ENCODE data around the gene ADGRL2. TPM values are rescaled to one million over a fixed set of nuclear protein-coding genes. Genes with fewer than 3 reads are reported as not detected.

ADGRL2 gene
- total RNA-seq, 1 donor from 2014 or later, result not detected

- ChIA-PET POLR2A (no interaction called here), CTCF (no interaction called here)
- H3K36me3 Mint-ChIP-seq (ENCODE audit: low read depth), result no peaks in the 10 kb centered on the region
- no peak overlapping the region for H3K27ac Mint-ChIP-seq
- H3K9me3 Mint-ChIP-seq, result no peaks in the 10 kb centered on the region
- no peak for TF ChIP-seq CTCF (IDR thresholded peaks at IDR 0.05)
- no peaks in the 10 kb centered on the region for H3K4me1 Mint-ChIP-seq
- intact Hi-C loops (cut with micrococcal nuclease), result no loop called here
- ATAC-seq (ENCODE audit: low read depth) (no peak), DNase-seq (no peak)
- no peak overlapping the region for H3K4me3 Mint-ChIP-seq
- no peaks in the 10 kb centered on the region for H3K27me3 Mint-ChIP-seq
Measured at GRCh38 chr1:81936853-81937252, 136.1 kb downstream of the ADGRL2 start.

DNA sequence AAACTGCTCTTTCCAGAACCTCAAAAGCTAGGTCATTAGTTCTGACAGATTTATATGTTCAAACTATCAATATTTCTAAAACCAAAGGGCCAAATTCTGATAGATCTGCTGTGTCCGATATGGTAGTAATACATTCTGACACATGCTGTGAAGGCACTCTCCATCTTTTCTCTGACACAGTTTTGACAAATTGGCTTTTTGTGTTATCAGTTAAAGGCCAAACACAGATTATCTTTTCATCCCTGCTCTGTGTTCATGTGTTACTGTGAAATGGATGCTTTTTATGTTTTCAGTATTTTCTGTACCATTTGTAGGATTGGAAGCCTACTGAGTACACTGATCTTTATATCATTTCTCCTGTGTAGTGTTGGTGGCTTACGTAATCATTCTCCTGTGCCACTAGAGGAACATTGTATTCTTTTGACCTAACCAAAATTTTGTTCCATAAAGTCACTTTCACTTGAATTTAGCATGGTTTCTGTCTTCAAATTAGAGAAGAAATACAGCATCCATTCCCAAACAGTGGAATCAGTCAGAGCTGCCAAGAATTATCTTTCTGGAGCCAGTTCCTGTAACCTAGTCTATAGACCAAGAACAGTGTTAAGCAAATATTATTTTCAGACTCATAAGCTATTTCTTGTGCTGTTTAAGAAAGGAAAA is 137.2 kb downstream of the ADGRL2 start:
- H3K4me3 Mint-ChIP-seq, result no peak overlapping the region
- ATAC-seq (ENCODE audit: low read depth) (no peak), DNase-seq (no peak)
- no peaks in the 10 kb centered on the region for H3K36me3 Mint-ChIP-seq (ENCODE audit: low read depth)
- no peaks in the 10 kb centered on the region for H3K4me1 Mint-ChIP-seq
- CTCF ChIA-PET, result no interaction called here
- POLR2A ChIA-PET, result no interaction called here
- intact Hi-C loops (cut with micrococcal nuclease), result no loop called here
- TF ChIP-seq CTCF (IDR thresholded peaks at IDR 0.05), result no peak
- H3K9me3 Mint-ChIP-seq, result no peaks in the 10 kb centered on the region
- H3K27ac Mint-ChIP-seq, result no peak overlapping the region
- H3K27me3 Mint-ChIP-seq, result no peaks in the 10 kb centered on the region

- H3K4me3 Mint-ChIP-seq, result no peak overlapping the region
- intact Hi-C loops (cut with micrococcal nuclease), result no loop called here
- CTCF ChIA-PET, result no interaction called here
- TF ChIP-seq CTCF (IDR thresholded peaks at IDR 0.05), result no peak
- H3K27me3 Mint-ChIP-seq, result no peaks in the 10 kb centered on the region
- H3K36me3 Mint-ChIP-seq (ENCODE audit: low read depth), result no peaks in the 10 kb centered on the region
- H3K27ac Mint-ChIP-seq, result no peak overlapping the region
- H3K4me1 Mint-ChIP-seq, result no peaks in the 10 kb centered on the region
- no peak for DNase-seq
- no peak for ATAC-seq (ENCODE audit: low read depth)
- POLR2A ChIA-PET, result no interaction called here
- no peaks in the 10 kb centered on the region for H3K9me3 Mint-ChIP-seq
Measured at GRCh38 chr1:81948495-81948894, 147.8 kb downstream of the ADGRL2 start.

GRCh38 chr1:81949421-81949820 is 148.7 kb downstream of the ADGRL2 start:
- H3K27ac Mint-ChIP-seq, result no peak overlapping the region

DNA sequence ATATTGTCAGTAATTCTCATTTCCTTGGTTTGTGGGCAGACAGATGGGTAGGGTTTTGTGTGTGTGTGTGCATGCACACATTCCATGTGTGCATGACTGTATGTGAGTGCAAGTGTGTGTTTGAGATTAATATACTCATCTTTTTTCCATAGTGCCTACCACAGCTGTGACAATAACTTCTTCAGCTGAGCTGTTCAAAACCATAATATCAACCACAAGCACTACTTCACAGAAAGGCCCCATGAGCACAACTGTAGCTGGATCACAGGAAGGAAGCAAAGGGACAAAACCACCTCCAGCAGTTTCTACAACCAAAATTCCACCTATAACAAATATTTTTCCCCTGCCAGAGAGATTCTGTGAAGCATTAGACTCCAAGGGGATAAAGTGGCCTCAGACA is 149.3 kb downstream of the ADGRL2 start:
- no peak for TF ChIP-seq CTCF (IDR thresholded peaks at IDR 0.05)
- no peaks in the 10 kb centered on the region for H3K36me3 Mint-ChIP-seq (ENCODE audit: low read depth)
- H3K9me3 Mint-ChIP-seq, result no peaks in the 10 kb centered on the region
- ChIA-PET CTCF (no interaction called here), POLR2A (no interaction called here)
- H3K27ac Mint-ChIP-seq, result no peak overlapping the region
- ATAC-seq (ENCODE audit: low read depth), result no peak
- intact Hi-C loops (cut with micrococcal nuclease), result no loop called here
- no peaks in the 10 kb centered on the region for H3K27me3 Mint-ChIP-seq
- no peaks in the 10 kb centered on the region for H3K4me1 Mint-ChIP-seq
- no peak for DNase-seq
- H3K4me3 Mint-ChIP-seq, result no peak overlapping the region

More at GRCh38 chr1:81949421-81949820, 148.7 kb downstream of the ADGRL2 start:
- POLR2A ChIA-PET, result no interaction called here
- ATAC-seq (ENCODE audit: low read depth), result no peak
- DNase-seq, result no peak
- H3K4me3 Mint-ChIP-seq, result no peak overlapping the region
- TF ChIP-seq CTCF (IDR thresholded peaks at IDR 0.05), result no peak
- H3K9me3 Mint-ChIP-seq, result no peaks in the 10 kb centered on the region
- H3K27me3 Mint-ChIP-seq, result no peaks in the 10 kb centered on the region
- CTCF ChIA-PET, result no interaction called here
- no peaks in the 10 kb centered on the region for H3K36me3 Mint-ChIP-seq (ENCODE audit: low read depth)
- intact Hi-C loops (cut with micrococcal nuclease), result no loop called here
- H3K4me1 Mint-ChIP-seq, result no peaks in the 10 kb centered on the region

Data from activated B cell treated with CpG ODN at 0.5 μM for 24 hours (primary cell).